ENCODE data around the gene NOXRED1. TPM values are rescaled to one million over a fixed set of nuclear protein-coding genes. Genes with fewer than 3 reads are reported as not detected.

NOXRED1 gene
- total RNA-seq, 1 donor from 2014 or later: 0.82 TPM

DNA sequence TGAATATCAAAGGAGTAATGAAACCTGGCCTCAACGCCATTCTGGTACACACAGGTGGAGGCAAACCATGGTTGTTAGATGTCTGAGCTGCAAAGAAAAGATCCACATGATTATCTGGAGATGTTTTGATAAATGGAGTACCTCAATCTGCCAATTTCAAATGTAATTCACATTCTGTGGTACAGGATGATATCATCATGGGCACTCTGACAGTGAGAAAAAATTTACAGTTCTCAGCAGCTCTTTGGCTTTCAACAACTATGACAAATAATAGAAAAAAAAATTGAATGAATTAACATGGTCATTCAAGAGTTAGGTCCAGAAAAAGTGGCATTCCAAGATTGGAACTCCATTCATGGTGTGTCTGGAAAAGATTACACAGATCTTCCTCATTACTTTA, 63.7 kb downstream of the NOXRED1 start:
- no peak overlapping the region for H3K27ac Mint-ChIP-seq (ENCODE audit: unreplicated experiment)
- Histone ChIP-seq H3K4me2 (ENCODE audit: low read length) (no peak overlapping the region), H2AFZ (ENCODE audit: low read depth, low read length) (no peak overlapping the region), H3K4me1 (ENCODE audit: insufficient read depth, low read length) (no peaks in the 10 kb centered on the region), H4K20me1 (ENCODE audit: insufficient read depth, low read length) (peaks cover 7% of the 10 kb centered on the region), H3K4me3 (ENCODE audit: insufficient read depth, low read depth, low read length) (no peak overlapping the region), H3K36me3 (ENCODE audit: insufficient read depth, low read length) (no peaks in the 10 kb centered on the region), H3K9me3 (ENCODE audit: insufficient read depth, low read depth, low read length) (no peaks in the 10 kb centered on the region), H3K27me3 (ENCODE audit: insufficient read depth, low read length) (no peaks in the 10 kb centered on the region), H3K9ac (ENCODE audit: low read length) (no peak overlapping the region), H3K79me2 (ENCODE audit: insufficient read depth, low read length) (no peaks in the 10 kb centered on the region), H3K27ac (ENCODE audit: low read depth, low read length) (no peak overlapping the region)
- no peaks in the 10 kb centered on the region for H3K36me3 Mint-ChIP-seq (ENCODE audit: low read depth, unreplicated experiment)
- TF ChIP-seq, protein P1, sequence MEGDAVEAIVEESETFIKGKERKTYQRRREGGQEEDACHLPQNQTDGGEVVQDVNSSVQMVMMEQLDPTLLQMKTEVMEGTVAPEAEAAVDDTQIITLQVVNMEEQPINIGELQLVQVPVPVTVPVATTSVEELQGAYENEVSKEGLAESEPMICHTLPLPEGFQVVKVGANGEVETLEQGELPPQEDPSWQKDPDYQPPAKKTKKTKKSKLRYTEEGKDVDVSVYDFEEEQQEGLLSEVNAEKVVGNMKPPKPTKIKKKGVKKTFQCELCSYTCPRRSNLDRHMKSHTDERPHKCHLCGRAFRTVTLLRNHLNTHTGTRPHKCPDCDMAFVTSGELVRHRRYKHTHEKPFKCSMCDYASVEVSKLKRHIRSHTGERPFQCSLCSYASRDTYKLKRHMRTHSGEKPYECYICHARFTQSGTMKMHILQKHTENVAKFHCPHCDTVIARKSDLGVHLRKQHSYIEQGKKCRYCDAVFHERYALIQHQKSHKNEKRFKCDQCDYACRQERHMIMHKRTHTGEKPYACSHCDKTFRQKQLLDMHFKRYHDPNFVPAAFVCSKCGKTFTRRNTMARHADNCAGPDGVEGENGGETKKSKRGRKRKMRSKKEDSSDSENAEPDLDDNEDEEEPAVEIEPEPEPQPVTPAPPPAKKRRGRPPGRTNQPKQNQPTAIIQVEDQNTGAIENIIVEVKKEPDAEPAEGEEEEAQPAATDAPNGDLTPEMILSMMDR (IDR thresholded peaks at IDR 0.05; ENCODE audit: insufficient read depth, low read depth, low read length): no peak
- no peak for TF ChIP-seq EZH2 (IDR thresholded peaks at IDR 0.05; ENCODE audit: insufficient read depth, low read length)
- no peaks in the 10 kb centered on the region for H3K9me3 Mint-ChIP-seq (ENCODE audit: unreplicated experiment)
- H3K4me1 Mint-ChIP-seq (ENCODE audit: low read depth, unreplicated experiment): peaks cover 5% of the 10 kb centered on the region
- DNase-seq (ENCODE audit: low read depth): no peak
- no peak for FAIRE-seq
- H3K4me3 Mint-ChIP-seq (ENCODE audit: unreplicated experiment): no peak overlapping the region
- H3K27me3 Mint-ChIP-seq (ENCODE audit: low read depth, unreplicated experiment): no peaks in the 10 kb centered on the region

- Histone ChIP-seq H3K9ac (ENCODE audit: low read length) (no peak overlapping the region), H2AFZ (ENCODE audit: low read depth, low read length) (no peak overlapping the region), H3K27me3 (ENCODE audit: insufficient read depth, low read length) (no peaks in the 10 kb centered on the region), H3K36me3 (ENCODE audit: insufficient read depth, low read length) (no peaks in the 10 kb centered on the region), H3K79me2 (ENCODE audit: insufficient read depth, low read length) (no peaks in the 10 kb centered on the region), H3K4me3 (ENCODE audit: insufficient read depth, low read depth, low read length) (no peak overlapping the region), H3K4me2 (ENCODE audit: low read length) (no peak overlapping the region), H4K20me1 (ENCODE audit: insufficient read depth, low read length) (peaks cover 4% of the 10 kb centered on the region), H3K27ac (ENCODE audit: low read depth, low read length) (no peak overlapping the region), H3K9me3 (ENCODE audit: insufficient read depth, low read depth, low read length) (no peaks in the 10 kb centered on the region), H3K4me1 (ENCODE audit: insufficient read depth, low read length) (no peaks in the 10 kb centered on the region)
- DNase-seq (ENCODE audit: low read depth) (no peak), FAIRE-seq (no peak)
- H3K4me3 Mint-ChIP-seq (ENCODE audit: unreplicated experiment): no peak overlapping the region
- TF ChIP-seq, protein P1 (IDR thresholded peaks at IDR 0.05; ENCODE audit: insufficient read depth, low read depth, low read length): no peak
- no peak for TF ChIP-seq EZH2 (IDR thresholded peaks at IDR 0.05; ENCODE audit: insufficient read depth, low read length)
- H3K9me3 Mint-ChIP-seq (ENCODE audit: unreplicated experiment): no peaks in the 10 kb centered on the region
- no peaks in the 10 kb centered on the region for H3K27me3 Mint-ChIP-seq (ENCODE audit: low read depth, unreplicated experiment)
- no peak overlapping the region for H3K27ac Mint-ChIP-seq (ENCODE audit: unreplicated experiment)
- peaks cover 5% of the 10 kb centered on the region for H3K4me1 Mint-ChIP-seq (ENCODE audit: low read depth, unreplicated experiment)
- H3K36me3 Mint-ChIP-seq (ENCODE audit: low read depth, unreplicated experiment): no peaks in the 10 kb centered on the region
Observed at GRCh38 chr14:77356899-77357298, 66.4 kb downstream of the NOXRED1 start.

GRCh38 chr14:77355811-77356210, 67.5 kb downstream of the NOXRED1 start:
- H3K4me2 ChIP-seq (ENCODE audit: low read length): no peak overlapping the region
- TF ChIP-seq, protein P1 (IDR thresholded peaks at IDR 0.05; ENCODE audit: insufficient read depth, low read depth, low read length): no peak
- TF ChIP-seq EZH2 (IDR thresholded peaks at IDR 0.05; ENCODE audit: insufficient read depth, low read length): no peak
- FAIRE-seq (no peak), DNase-seq (ENCODE audit: low read depth) (no peak)
- Mint-ChIP-seq H3K4me3 (ENCODE audit: unreplicated experiment) (no peak overlapping the region), H3K27me3 (ENCODE audit: low read depth, unreplicated experiment) (no peaks in the 10 kb centered on the region), H3K36me3 (ENCODE audit: low read depth, unreplicated experiment) (no peaks in the 10 kb centered on the region), H3K27ac (ENCODE audit: unreplicated experiment) (peak overlapping the region; percentile 23), H3K9me3 (ENCODE audit: unreplicated experiment) (no peaks in the 10 kb centered on the region), H3K4me1 (ENCODE audit: low read depth, unreplicated experiment) (peaks cover 5% of the 10 kb centered on the region)
- H4K20me1 ChIP-seq (ENCODE audit: insufficient read depth, low read length): no peaks in the 10 kb centered on the region
- H3K79me2 ChIP-seq (ENCODE audit: insufficient read depth, low read length): no peaks in the 10 kb centered on the region
- H3K36me3 ChIP-seq (ENCODE audit: insufficient read depth, low read length): no peaks in the 10 kb centered on the region
- no peak overlapping the region for H3K27ac ChIP-seq (ENCODE audit: low read depth, low read length)
- no peak overlapping the region for H3K4me3 ChIP-seq (ENCODE audit: insufficient read depth, low read depth, low read length)
- no peak overlapping the region for H2AFZ ChIP-seq (ENCODE audit: low read depth, low read length)
- H3K9me3 ChIP-seq (ENCODE audit: insufficient read depth, low read depth, low read length): no peaks in the 10 kb centered on the region
- H3K4me1 ChIP-seq (ENCODE audit: insufficient read depth, low read length): no peaks in the 10 kb centered on the region
- no peaks in the 10 kb centered on the region for H3K27me3 ChIP-seq (ENCODE audit: insufficient read depth, low read length)
- no peak overlapping the region for H3K9ac ChIP-seq (ENCODE audit: low read length)
